ENCODE results near the gene TNC.

The TNC gene

GRCh38 chr9:115042781-115043509, 75.0 kb downstream of the TNC start:
- FAIRE-seq (no peak), DNase-seq (ENCODE audit: insufficient read length, low spot score) (no peak)
- TF ChIP-seq CTCF (IDR thresholded peaks at IDR 0.05; ENCODE audit: insufficient read depth, missing control alignments) = no peak

GRCh38 chr9:115039516-115040120, 78.3 kb downstream of the TNC start:
- FAIRE-seq (no peak), DNase-seq (ENCODE audit: insufficient read length, low spot score) (no peak)
- no peak for TF ChIP-seq CTCF (IDR thresholded peaks at IDR 0.05; ENCODE audit: insufficient read depth, missing control alignments)

GRCh38 chr9:115038178-115038577, 79.8 kb downstream of the TNC start:
- FAIRE-seq (no peak), DNase-seq (ENCODE audit: insufficient read length, low spot score) (no peak)
- no peak for TF ChIP-seq CTCF (IDR thresholded peaks at IDR 0.05; ENCODE audit: insufficient read depth, missing control alignments)

- no peak for TF ChIP-seq CTCF (IDR thresholded peaks at IDR 0.05; ENCODE audit: insufficient read depth, missing control alignments)
- FAIRE-seq = no peak
- DNase-seq (ENCODE audit: insufficient read length, low spot score) = no peak
Observed at GRCh38 chr9:115036691-115037090, 81.3 kb downstream of the TNC start.

- no peak for TF ChIP-seq CTCF (IDR thresholded peaks at IDR 0.05; ENCODE audit: insufficient read depth, missing control alignments)
- DNase-seq (ENCODE audit: insufficient read length, low spot score) (no peak), FAIRE-seq (no peak)
Observed at GRCh38 chr9:115035841-115036612, 81.9 kb downstream of the TNC start.

- FAIRE-seq (no peak), DNase-seq (ENCODE audit: insufficient read length, low spot score) (no peak)
- TF ChIP-seq CTCF (IDR thresholded peaks at IDR 0.05; ENCODE audit: insufficient read depth, missing control alignments) = no peak
Observed at GRCh38 chr9:115034801-115035200, 83.2 kb downstream of the TNC start.
